Hematopoietic multipotent progenitor cell treated with erythropoietin and hydrocortisone succinate and interleukin-3 and kit ligand, for 17 days (in vitro differentiated cells): ENCODE results near the gene KRTAP1-4.
"Not testable (repeated sequence)": the region's sequence is repeated elsewhere in the genome, so short reads cannot be mapped to it uniquely, and the experiment has no call there.

Experiments
- DNase-seq: peaks from one replicate; pipeline ENCODE4 v3.0.0-alpha.2; 2015; ENCODE audit warnings: low spot score

Gene KRTAP1-4, protein sequence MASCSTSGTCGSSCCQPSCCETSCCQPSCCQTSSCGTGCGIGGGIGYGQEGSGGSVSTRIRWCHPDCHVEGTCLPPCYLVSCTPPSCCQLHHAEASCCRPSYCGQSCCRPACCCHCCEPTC

DNA sequence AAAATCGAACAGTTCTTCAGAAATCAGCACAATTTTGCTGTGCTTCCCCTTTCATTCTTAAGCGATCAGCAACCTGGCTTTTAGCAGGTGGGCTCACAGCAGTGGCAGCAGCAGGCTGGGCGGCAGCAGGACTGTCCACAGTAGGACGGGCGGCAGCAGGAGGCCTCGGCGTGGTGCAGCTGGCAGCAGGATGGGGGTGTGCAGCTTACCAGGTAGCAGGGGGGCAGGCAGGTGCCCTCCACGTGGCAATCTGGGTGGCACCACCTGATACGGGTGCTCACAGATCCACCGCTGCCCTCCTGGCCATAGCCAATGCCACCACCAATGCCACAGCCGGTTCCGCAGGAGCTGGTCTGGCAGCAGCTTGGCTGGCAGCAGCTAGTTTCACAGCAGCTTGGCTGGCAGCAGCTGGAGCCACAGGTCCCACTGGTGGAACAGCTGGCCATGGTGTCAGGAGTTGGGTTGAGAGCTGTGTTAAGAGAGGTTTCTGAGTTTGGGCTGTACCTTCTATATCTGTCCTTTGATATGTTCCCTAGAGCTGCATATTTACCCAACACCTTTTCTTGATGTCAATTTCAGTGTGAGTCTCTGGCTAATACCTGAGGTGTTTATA is at the start of gene KRTAP1-4:
Gene KRTAP1-4 (minus strand): TSS at position 563 of the 613 bp plus-strand sequence. CDS start 117 bp downstream, at position 446.
- DNase-seq = no peak

DNA sequence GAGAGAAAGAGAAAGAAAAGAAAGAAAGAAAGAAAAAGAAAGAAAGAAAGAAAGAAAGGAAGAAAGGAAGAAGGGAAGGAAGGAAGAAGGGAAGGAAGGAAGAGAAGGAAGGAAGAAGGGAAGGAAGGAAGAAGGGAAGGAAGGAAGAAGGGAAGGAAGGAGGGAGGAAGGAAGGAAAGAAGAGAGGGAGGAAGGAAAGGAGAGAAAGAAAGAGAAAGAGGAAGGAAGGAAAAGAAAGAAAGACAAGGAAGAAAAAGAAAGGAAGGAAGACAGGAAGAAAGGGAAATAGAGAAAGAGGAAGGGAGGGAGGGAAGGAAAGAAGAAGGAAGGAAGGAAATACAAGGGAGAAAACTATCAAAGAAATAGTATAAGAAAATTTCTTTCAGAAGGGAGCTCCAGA is 46.8 kb upstream of the KRTAP1-4 start:
- DNase-seq = no peak

DNA sequence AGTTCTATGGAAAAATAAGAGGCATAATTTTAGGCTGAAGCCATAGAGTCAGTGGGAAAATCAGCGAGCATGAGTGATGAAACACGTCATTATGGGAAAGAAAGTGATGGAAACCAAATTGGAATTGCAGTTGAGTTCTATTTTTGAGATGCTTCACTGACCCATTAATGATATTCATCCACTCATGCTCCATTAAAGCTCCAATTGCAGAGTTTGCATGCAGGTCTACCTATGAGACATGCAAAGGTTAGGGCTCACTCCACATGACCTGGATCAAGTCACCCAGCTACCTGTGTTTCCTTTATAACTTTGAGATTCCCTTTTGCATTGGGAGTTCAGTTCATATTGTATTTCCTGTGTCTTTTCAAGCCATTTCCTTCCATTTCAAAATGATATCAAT is 43.7 kb upstream of the KRTAP1-4 start:
- DNase-seq = no peak

DNA sequence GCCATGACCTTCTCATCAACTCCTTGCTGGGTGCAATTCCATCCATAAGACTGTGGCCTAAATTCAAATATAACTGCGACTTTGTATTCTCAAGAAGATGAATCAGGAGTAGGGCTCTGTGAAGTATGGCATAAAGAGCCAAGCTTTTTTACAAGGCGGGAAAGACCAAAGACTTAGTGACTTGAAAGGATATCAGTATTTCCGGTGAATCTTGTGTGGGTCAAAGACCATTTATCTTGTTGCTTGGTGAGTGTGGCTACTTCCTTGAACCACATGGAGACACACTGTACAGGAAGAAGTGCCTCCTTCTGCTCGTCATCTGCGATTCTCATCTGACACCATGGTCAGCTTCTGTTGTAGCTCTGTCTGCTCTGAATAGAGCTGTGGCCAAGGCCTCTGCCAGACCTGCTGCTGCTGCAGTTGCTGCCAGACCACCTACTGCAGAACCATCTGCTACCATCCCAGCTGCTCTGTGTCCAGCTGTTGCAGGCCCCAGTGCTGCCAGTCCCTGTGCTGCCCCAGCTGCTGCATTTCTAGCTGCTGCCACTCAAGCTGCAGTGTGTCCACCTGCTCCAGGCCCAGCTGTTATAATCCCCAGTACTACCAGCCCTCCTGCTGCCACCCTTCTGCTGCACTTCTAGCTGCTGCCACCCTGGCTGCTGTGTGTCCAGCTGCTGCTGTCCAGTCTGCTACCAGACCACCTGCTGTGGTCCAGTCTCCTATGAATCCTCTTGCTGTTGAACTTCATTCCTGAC is 41.8 kb upstream of the KRTAP1-4 start:
- DNase-seq = no peak

DNA sequence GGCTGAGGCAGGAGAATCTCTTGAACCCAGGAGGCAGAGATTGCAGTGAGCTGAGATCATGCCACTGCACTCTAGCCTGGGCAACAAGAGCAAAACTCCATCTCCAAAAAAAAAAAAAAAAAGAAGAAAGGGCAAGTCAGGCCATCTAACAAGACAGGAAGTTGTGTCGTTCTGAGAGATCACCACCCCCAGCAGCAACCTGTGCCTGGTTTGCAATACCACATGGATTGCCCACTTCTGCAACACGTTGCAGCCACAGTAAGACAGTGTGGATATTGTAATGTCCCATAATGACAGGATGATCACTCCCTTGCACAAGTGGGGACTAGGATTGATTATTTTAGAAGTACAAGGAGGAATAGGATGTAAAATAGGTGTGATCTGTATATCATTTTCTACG is 39.0 kb upstream of the KRTAP1-4 start:
- DNase-seq = no peak

DNA sequence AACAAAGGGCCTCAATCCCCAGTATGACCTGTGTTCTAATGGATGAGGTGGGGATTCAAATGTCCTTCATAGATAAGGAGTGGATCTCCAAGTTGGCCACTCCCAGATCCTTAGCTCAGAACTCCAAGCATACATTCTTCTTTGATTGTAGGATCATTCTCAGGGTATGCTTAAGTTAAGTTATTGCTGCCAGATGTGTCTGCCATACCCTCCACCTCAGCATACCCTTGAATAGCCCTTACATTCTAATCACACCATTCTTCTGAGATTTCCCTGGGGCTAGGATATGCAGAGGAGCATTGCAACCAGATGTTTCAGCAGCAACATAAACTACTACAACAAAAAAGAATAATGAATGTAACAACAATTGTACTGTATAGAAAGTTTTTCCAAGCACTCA is 37.3 kb upstream of the KRTAP1-4 start:
- DNase-seq = no peak

DNA sequence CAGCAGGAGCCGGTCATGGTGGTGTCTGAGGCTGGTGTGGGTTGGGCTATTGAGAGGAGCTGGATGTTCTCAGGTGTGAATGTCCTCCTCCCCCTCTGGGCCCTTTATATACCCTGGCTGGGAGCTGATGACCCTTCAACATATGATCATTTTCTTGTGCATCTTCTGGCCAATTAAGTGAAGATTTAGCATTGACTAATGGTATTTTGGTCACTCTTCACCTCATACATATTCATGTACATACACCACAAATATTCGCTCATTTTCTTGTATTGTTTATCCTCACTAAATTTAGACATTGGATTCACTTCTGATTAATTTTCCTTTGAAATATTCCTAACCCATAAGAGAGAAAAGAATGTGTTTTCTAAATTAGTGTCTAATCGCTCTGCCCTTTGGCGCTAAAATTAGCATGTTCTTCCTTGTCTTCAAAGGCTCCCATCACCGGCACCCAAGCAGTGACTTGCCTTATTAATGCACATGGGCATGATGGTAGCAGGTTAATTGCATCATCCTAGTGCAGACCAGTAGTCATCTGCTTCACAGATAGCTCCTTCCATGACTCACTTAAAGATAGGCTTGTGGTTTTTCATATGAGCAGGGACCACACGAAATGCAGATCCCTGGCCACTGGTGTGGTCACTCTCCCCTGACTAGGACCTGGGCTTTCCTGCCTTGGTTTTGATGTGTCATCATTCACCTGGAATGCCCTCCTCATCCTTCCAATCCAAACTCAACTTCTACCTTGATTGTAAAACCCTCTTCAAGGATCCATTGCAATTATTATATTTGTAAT is 36.0 kb upstream of the KRTAP1-4 start, which contains the start of gene KRTAP2-4:
Gene KRTAP2-4 (minus strand): TSS at position 51 of the 796 bp plus-strand sequence. CDS start 34 bp downstream, at position 17.
- no peak for DNase-seq

DNA sequence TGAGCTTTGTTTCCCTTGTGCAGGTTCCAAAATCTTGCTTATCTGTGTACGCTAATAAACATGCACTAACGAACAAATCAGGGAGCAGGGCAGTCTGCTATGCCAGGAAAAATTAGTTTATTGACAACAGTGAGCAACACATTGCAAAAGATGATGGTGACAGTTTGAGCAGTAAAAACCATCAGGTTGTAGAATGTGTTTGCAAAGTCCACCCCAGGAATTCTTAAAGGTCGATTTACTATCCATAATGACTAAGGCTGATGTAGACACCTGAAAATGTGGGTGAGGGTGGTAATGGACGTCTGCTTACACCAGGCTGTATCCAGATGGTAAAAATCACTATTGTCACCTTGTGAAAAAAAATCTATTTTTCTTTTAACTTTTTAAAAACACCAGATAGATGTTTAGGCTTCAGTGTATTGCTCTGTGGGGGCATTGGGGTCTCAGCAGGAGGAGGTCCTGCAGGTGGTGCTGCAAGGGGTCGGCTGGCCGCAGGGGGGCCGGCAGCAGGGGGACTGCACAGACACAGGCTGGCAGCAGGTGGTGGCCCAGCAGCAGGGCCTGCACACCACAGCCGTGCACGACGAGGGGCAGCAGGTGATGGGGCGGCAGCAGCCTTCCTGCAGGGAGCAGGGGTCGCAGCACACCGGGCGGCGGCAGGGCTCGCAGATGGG is 35.2 kb upstream of the KRTAP1-4 start:
- not testable (repeated sequence) for DNase-seq

DNA sequence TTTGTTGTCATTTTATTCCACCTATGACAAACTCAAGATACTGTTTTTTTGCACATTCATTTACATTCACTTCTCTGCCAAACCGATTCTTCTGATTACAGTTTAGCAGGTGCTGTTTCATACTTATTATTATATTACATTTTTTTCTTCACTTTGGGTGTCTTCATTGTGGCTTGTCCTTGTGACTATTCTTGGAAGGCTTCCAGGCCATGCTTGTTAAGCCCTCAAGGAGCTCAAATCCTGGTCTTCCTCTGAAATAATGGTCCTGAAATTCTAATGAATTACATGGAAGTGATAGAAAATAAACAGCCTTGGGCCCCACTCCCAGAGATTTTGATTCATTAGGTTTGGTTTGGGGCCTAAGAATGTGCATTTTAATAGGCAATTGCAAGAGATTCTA is 34.3 kb upstream of the KRTAP1-4 start:
- DNase-seq = no peak

DNA sequence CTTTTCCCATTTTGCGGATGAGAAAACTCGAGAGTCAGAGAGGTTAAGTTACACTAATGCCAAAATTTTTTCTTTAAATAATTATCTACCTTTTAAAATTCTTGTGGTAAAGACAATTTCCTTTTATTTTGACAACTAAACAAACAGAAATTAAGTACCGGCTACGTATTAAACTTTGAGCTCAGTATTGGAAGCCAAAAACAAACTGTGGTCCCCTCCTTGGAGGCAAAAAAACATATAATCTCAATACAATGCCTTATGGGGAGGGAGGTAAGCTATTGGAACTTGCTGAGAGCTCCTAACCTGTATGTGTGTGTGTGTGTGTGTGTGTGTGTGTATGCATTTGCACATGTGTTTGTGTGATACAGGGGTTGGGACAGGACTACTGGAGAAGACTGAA is 33.5 kb upstream of the KRTAP1-4 start:
- DNase-seq = no peak

DNA sequence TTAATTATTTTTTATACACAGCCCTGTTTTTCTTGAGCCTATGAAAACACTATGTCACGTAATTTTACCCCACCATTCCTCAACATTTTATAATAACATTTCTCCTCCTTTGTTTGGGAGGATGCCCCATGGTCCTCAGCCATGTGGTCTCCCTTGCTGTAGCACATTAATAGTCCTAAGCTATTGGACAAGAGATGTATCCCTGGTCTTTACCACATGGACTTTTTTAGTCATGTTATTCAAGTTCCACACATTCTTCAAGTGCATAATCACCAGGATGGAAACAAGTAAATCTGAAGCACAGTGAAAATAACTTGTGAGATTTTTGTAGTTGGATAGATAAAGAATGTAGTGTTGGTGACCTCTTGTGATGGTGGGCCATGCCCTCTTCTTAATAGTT is 32.0 kb upstream of the KRTAP1-4 start:
- DNase-seq = no peak

DNA sequence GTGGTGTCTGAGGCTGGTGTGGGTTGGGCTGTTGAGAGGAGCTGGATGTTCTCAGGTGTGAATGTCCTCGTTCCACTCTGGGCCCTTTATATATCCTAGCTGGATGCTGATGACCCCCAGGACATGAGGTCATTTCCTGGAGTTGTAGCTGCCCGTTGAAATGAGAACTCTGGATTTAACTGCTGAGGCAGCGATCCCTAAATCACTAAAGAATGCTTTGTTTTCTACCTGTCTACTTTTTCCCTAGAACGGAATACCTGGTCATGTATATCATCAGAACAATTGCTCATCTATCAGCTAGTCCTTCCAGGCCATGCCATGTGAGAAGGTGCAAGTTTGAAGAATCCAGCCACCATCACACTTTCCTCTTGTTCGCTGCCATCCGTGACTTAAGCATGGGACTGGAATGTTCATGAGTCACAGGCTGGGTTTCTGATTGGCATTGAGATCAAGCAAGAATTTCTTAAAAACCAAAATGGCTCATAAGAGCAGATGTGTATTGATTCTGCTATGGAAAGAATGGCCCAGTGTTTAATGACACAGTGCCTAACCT is 30.1 kb upstream of the KRTAP1-4 start, which contains the start of gene KRTAP2-3:
Gene KRTAP2-3 (minus strand): TSS at position 63 of the 553 bp plus-strand sequence. CDS start 64 bp downstream, outside the sequence.
- DNase-seq = no peak

DNA sequence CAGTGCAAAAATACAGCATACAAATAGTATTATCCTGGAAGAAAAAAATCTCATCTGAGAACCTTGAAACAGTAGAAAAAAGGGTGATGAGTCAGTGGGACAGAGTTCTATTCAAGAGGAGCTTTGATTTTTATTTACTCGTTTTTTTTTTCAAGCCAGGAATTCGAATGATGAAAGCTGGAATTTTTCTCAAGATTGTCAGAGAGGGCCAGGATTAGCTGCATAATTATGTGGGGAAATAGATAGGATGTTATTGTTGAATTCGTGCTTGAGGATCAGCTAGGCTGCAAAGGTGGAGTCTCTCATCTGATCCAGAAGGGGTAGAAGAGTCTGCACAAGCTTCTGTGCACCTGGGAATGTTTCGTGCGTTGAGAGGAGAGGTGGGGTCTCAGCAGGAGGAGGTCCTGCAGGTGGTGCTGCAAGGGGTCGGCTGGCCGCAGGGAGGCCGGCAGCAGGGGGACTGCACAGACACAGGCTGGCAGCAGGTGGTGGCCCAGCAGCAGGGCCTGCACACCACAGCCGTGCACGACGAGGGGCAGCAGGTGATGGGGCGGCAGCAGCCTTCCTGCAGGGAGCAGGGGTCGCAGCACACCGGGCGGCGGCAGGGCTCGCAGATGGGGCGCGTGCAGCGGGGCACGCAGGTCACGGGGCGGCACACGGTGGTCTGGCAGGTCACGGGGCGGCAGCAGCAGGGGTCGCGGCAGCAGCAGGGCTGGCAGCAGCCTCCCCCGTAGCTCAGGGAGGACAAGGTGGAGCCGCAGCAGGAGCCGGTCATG is 29.5 kb upstream of the KRTAP1-4 start:
- not testable (repeated sequence) for DNase-seq

DNA sequence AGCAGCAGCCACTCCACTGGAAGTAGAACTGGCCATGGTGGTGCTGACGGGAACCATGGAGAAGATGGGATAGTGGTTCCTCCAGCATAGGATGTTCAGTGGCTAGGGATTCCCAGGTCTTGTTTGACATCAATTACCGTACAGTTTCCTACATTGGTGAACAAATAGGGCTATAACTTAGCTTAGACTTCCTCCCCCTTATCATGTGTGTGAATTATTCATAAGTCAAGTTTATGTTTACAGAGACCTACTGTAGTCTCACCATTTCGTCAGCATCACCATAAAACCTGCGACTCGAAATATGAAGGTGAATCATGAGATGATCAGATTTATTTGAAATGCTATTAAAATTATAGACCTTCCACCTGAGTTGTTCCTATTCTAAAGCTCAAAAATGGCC is 28.7 kb upstream of the KRTAP1-4 start:
- DNase-seq = no peak

DNA sequence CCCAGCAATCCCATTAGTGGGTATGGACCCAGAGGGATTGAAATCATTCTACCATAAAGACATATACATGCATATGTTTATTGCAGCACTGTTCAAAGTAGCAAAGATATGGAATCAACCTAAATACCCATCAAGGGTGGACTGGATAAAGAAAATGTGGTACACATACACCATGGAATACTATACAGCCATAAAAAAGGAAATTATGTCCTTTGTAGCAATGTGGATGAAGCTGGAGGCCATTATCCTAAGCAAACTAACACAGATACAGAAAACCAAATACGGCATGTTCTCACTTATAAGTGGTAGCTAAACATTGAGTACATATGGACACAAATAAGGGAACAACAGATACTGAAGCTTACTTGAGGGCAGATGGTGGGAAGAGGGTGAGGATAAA is 27.6 kb upstream of the KRTAP1-4 start:
- DNase-seq = no peak

DNA sequence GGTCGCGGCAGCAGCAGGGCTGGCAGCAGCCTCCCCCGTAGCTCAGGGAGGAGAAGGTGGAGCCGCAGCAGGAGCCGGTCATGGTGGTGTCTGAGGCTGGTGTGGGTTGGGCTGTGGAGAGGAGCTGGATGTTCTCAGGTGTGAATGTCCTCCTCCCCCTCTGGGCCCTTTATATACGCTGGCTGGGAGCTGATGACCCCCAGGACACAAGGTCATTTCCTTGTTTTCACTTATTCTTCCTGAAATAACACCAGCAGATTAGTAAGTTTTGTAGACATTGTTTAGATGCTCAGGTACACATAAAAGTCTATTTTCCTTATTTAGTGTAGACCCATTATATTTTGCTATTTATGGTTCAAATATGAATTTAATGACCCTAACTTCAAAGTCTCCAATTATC is 25.1 kb upstream of the KRTAP1-4 start, which contains the start of gene KRTAP2-2:
Gene KRTAP2-2 (minus strand): TSS at position 101 of the 400 bp plus-strand sequence. CDS start 19 bp downstream, at position 82.
- DNase-seq = not testable (repeated sequence)

DNA sequence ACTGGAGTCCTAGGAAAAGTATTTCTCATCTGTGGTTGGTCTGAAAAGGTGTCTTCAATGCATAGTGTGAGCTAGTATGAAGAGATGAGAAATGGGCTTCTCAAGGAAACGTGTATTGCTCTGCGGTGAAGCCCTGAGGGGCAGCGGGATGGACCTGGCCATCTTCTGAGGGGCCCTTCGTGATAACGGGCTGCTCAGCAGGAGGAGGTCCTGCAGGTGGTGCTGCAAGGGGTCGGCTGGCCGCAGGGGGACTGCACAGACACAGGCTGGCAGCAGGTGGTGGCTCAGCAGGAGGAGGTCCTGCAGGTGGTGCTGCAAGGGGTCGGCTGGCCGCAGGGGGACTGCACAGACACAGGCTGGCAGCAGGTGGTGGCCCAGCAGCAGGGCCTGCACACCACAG is 24.6 kb upstream of the KRTAP1-4 start:
- DNase-seq = not testable (repeated sequence)

DNA sequence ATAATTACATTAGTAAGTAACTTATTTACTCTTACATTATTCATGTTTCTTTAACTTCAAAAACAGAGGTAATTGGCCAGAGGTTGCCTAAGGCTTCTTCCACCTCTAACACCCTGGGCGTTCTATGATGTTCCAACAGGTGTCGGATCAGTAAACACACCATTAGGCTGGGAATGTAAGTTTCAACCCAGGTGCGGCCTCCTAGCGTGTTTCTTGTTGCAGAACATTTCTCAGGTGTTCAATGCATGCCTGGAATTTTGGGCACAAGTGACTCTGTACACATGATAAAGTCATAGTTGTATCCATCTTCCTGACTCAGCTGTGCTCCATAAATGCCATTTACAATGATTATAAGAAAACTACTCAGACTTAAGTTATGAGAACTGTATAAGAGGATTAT is 24.0 kb upstream of the KRTAP1-4 start:
- DNase-seq = no peak

DNA sequence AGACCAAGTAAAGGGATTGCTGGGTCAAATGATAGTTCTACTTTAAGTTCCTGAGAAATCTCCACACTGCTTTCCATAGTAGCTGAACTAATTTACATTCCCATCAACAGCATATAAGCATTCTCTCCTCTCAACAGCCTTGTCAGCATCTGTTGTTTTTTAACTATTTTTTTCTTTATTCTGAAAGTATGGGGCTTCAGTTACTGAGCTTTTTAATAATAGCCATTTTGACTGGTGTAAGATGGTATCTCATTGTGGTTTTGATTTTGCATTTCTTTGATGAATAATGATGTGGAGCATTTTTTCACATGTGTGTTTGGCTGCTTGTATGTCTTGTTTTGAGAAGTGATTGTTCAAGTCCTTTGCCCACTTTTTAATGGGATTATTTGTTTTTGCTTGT is 22.6 kb upstream of the KRTAP1-4 start:
- DNase-seq = no peak

DNA sequence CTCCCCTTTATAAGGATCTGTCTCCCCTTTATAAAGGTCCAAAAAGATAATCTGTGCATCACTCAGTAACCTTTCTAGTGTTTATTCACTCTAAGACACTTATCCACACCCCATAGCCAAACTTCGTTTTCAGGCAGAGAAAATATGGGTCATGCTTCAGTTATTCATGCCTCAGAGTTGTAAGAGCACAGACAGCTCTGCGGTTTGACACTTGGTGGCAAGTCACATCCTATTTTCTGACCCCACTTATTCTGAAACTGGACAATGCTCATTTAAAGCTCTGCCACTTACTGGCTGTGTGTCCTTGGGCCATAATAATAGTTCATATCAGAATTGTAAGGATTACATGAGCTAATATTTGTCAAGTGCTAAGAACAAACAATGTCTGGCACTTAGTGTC is 19.1 kb upstream of the KRTAP1-4 start:
- DNase-seq = no peak

DNA sequence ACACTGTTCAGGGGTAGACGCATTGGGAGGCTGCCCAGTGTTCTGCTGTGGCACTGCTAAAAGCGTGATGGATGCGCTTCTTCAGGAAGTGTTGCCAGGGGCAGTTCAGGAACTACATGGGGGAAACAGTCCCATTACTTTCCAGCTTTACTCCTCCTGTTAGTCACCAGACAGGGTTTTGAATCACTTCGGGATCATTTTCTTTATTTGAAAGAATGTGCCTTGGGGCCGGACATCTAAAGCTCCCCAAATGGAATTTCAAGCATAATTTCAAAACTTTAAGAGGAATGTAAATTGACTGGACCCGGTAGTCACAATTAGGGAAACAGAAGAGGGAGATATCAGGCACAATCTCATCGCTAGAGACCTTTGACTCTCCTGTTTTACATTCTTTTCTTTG is 18.4 kb upstream of the KRTAP1-4 start:
- no peak for DNase-seq
